ENCODE data around the gene KRTAP6-2. TPM values are rescaled to one million over a fixed set of nuclear protein-coding genes. Genes with fewer than 3 reads are reported as not detected.

The KRTAP6-2 gene, protein sequence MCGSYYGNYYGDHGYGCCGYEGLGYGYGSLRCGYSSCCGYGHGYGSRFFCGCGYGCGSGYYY
- total RNA-seq, result not detected

DNA sequence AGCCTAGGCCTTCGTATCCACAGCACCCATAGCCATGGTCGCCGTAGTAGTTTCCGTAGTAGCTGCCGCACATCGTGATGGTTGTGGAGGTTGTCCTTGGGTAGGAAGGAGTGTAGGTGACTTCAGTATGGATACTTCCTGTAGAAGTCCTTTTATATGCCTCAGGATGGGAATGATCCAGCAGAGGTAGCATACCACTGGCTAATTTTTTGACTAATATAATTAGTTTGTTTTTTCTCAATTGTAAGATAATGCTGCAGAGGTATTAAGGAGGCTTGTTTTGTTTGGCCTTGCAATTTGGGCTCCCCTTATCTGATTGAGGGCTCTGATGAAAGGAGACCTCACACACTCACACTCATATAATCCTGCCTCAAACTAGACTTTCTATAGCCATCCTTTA lies at the start of gene KRTAP6-2:
TSS of gene KRTAP6-2 (minus strand) at position 101 of the 400 bp plus-strand sequence. CDS start at position 73, 28 bp downstream.
- DNase-seq (ENCODE audit: low spot score), result no peak

DNA sequence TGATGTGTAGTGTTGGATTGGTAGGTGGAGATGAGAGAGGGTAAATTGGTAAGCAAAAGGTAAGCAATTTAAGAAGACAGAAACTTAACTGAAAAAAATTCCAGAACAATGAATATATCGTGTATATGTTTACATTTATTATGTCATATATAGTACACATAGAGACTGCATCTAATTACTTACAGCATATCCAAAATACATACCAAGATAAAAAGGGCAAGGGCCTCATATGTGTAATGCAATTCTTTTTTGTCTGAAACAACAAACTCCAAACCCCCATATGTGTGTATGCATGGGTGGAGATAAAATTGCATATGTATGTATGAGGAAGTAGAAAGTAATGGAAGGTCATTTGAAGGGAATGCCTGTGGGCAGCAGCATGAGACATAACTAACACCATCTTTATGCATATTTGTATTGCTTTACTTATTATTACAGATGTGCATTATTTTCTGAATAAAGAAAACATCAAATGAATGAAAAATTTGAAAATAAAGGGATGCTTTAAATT lies 48.3 kb upstream of the KRTAP6-2 start:
- DNase-seq (ENCODE audit: low spot score), result no peak

DNA sequence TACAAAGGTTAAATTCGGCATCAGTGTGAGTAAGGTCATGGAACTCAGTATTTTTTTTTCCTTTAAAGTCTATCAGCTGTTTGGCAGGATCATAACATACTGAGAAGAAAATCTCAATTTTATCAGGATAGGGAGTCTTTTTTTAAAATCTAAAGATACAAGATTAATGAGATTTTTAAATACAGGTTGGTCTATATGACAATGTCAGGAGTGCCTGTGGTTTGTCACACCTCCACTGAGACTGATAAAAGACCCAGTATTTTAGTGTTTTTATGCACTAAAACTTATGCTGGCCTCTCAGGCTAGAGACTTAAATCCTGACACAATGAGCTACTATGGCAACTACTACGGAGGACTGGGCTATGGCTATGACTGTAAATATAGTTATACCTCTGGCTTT lies 43.9 kb upstream of the KRTAP6-2 start, which contains the start of gene KRTAP20-3:
TSS of gene KRTAP20-3 (plus strand) at position 301 of the 400 bp plus-strand sequence.
- no peak for DNase-seq (ENCODE audit: low spot score)

DNA sequence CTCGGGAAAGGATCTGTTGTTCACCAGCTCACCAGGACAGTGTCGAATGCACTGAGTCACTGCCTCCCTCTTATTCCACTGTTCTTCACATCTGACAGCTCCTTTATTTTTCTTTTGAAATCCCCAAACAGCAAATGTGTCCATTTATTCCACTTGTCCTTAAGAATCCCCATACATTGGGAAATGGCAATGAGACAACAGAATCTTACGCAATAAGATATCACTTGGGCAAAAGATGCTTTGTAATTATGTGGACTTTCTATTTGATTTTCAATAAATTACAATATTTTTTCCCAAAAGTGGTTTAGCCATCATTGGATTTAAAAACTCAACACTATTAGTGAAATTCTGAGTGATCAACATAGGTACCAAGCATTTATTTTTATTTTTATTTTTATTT lies 40.0 kb upstream of the KRTAP6-2 start:
- no peak for DNase-seq (ENCODE audit: low spot score)

DNA sequence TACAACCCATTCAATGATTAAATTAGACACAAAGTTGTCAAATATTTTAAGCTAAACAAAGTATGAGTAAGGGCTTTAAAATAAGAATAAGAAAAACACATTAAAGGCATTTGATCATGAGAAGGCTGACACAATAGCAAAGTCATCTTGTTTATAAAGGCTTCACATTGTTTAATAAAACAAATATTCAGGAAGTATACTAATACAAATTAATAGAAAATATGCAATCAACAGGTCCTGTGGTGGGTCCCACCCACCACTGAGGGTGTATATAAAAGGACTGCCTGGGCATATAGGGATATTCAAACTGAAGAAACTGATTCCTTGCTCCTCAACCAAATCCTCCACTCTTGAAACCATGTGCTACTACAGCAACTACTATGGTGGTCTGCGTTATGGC lies 36.2 kb upstream of the KRTAP6-2 start, which contains the start of gene KRTAP20-2:
TSS of gene KRTAP20-2 (plus strand) at position 301 of the 400 bp plus-strand sequence. CDS start at position 359, 58 bp downstream.
- DNase-seq (ENCODE audit: low spot score), result no peak

DNA sequence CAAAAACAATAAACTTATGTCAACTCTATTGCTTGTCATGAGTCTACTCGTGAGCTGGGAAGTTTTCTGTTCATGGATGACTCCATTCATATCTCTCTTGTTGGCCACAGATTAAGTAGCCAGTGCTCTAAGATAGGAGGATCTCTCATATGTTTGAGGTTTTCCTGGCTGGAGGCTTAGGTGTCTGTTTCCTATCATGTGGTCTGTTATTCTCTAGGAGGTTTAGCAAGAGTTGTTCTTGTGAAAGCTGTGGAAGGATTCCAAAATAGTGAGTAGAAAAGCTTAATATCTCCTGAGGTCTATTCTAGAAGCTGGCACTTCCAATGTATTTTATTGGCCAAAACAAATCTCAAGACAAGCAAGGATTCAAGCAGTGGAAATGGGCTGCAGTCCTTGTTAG lies 30.5 kb upstream of the KRTAP6-2 start:
- no peak for DNase-seq (ENCODE audit: low spot score)

DNA sequence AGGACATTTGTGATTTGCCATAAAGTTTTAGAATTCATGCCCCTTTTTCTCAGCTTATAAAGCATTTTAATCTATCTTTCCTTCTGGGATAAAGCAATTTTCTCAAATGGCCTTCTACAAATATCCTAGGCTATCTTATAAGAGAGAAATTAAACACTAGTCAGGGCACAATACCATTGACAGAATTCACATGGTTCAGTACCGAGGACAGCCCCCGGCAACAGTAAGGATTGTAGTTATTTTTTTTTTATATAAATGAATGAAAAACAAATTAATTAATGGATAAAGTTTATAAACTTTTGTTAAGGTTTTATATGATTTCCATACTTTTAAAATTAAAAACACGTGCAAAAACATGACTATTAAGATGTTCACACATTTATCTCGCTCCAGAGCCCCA lies 29.4 kb upstream of the KRTAP6-2 start:
- DNase-seq (ENCODE audit: low spot score), result no peak

DNA sequence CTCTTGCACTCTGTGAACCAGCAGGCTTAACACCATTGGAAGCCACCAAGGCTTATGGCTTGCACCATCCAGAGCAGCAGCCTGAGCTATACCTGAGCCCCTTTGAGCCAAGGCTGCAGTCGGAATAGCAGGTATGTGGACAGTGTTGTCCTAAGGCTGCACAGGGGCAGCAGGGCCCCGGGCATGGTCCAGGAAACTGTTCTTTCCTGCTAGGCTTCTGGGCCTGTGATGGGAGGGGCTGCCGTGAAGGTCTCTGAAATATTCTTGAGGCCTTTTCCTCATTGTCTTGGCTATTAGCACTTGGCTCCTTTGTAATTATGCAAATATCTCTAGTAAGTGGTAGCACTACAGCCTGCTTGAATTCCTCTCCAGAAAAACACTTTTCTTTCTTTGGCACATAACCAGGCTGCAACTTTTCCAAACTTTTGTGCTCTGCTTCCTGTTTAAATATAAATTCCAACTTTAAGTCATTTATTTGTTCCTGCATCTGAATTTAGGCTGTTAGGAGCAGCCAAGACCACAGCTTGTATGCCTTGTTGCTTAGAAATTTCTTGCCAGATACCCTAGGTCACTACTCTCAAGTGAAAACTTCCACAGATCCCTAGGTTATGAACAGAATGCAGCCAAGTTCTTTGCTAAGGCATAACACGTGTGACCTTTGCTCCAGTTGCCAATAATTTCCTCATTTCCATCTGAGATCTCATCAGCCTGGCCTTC lies 26.9 kb upstream of the KRTAP6-2 start:
- no peak for DNase-seq (ENCODE audit: low spot score)

DNA sequence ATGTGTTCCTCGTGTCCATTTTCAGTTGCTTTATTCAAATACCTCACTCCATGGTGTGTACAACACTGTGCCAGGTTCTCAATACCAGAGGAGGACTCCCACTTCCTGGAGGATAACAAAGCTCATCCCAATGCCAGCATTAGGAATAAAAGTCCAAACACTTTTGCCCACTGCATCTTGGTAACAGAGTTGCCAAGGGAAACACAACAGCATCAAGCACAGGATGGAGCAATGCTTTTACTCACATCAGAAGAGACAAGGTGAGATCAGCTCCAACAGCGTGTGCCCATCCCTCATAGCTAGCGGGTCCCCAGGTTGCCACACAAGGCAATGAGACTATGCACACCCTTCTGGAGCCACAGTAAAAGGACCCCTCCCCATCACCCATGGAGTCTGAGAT lies 24.7 kb upstream of the KRTAP6-2 start:
- no peak for DNase-seq (ENCODE audit: low spot score)

DNA sequence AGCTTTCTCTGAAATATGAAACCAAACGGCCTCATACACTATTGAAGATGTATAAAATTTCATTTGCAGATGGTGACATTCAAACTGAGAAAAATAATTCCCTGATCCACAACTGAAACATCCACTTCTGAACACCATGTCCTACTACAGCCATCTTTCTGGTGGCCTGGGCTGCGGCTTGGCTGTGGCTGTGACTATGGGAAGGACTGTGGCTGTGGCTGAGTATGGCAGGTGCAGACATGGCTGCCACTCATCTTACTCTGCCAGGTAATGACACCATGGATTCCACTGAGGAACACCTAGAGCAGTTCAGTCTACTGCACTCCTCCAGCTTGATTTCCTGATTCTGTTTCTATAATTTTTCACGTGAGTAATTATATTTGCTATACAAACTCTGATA lies 21.8 kb upstream of the KRTAP6-2 start, which contains the start of gene KRTAP20-4:
TSS of gene KRTAP20-4 (plus strand) at position 106 of the 400 bp plus-strand sequence.
- DNase-seq (ENCODE audit: low spot score), result no peak

DNA sequence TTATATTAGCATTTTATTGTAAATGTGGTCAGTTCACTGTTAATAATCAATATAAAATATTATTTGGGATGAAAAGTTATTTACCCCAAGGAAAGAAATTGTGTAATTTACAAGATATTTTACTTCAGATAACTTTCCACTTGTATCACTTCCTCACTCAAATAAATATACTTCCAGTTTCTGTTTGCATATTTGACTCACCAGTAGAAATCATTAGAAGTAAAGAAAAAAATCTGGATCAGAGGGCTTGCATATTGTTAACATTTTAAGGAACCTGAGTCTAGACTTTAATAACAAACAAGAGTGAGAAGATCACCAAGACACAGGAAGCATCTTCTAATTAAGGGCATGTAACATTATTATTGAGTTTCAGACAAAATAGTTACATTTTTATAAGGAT lies 21.4 kb upstream of the KRTAP6-2 start:
- DNase-seq (ENCODE audit: low spot score), result no peak

DNA sequence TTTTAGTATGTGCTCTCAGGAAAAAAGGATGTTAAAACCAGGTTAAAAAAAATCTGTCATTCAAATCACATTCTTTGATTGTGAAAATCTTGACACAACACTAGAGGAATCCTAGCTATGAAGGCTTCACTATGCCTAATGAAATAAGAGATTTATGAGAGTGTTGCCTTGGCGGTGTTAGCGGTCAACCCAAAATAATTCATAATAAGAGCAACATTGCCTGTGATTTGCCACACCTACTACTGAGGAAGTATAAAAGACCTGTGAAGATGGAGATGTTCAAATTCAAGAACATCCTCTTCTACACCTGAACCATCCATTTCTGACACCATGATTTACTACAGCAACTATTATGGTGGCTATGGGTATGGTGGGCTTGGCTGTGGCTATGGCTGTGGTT lies 17.4 kb upstream of the KRTAP6-2 start, which contains the start of gene KRTAP20-1:
TSS of gene KRTAP20-1 (plus strand) at position 301 of the 400 bp plus-strand sequence. CDS start at position 331, 30 bp downstream.
- DNase-seq (ENCODE audit: low spot score), result no peak

DNA sequence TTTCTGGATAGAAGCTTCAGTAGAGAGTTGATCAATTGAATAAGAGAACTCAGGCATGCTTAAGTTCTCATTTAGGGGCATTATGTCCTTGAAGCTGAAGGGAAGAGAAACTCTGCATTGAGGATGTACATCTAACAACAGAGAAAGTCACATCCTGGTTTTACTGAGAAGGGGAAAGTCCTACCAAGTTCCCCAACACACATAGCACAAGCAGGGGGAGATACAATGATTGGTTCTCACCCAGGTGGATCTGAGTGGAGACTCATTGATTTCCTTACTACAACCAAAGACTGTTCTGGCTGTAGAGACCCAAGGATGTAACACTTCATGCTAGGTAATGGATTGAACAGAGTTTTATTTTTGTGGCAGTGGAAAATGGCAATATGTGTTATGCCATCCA lies 16.5 kb upstream of the KRTAP6-2 start:
- no peak for DNase-seq (ENCODE audit: low spot score)

DNA sequence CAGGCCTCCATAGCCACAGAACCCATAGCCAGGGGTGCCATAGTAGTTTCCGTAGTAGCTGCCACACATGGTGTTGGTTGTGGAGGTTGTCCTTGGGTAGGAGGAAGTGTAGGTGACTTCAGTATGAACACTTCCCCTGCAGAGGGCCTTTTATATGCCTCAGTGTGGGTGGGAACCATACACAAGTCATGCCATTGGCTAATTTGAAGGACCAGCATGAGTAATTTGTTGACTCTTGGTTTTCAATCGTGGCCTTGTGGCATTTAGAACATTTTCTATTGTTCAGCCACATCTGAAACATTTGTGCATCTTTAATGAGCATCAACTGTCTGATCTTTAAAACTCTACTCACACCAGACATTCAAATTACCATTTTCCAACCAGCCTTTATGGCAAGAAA lies 15.1 kb upstream of the KRTAP6-2 start, which contains the start of gene KRTAP6-1:
TSS of gene KRTAP6-1 (minus strand) at position 95 of the 400 bp plus-strand sequence. CDS start at position 69, 26 bp downstream.
- no peak for DNase-seq (ENCODE audit: low spot score)

DNA sequence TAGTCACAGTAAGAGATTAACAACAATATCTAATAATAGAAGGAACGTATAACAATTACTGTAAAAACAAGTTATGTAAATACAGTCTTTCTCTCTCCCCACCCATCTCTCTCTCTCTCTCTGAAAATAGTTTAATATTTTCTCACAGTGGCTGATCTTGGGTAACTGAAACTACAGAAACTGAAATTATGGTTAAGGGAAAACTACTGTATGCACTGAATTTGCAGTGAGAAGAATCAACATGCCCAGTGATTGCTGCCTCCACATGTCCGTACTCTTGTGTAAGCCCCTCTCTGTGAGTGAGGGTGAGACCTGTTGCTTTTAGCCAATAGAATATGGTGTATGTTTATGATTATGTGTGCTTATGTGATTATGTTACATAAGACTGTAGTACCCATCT lies 13.4 kb upstream of the KRTAP6-2 start:
- no peak for DNase-seq (ENCODE audit: low spot score)

DNA sequence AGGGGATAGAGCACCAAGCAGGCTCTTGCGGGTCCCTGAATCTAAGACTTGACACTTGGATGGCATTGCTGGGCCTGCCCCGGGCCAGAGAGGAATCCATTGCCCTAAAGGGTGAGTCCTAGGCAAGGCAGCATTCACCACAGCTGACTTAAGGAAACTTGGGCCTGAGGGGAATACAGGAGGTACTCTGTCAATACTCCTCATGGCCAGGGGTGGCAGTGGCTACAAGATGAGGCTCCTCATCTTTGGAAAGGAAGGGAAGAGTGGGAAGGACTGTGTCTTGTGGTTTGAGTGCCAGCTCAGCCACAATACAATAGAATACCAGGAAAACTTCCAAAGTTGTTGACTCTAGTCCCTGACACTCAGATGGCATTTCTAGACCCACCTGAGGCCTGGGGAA lies 7.3 kb upstream of the KRTAP6-2 start:
- DNase-seq (ENCODE audit: low spot score), result no peak

DNA sequence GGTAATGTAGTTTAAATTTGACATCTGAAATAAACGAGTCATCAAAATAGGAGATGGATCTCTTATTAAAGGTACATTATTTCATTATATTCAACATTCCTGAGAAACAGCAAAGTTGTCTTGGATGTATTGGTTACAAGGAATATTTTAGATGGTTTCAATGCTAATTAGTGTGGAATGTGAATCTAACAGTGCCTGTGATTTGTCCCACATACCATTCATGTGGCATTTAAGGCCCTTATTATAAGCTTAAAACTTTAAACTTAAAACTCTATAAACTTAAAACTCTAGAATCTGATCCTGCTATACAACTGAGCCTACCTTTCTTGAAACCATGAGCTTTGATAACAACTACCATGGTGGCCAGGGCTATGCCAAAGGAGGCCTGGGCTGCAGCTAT lies 2.1 kb upstream of the KRTAP6-2 start, which contains the start of gene KRTAP22-1:
TSS of gene KRTAP22-1 (plus strand) at position 301 of the 400 bp plus-strand sequence.
- DNase-seq (ENCODE audit: low spot score), result no peak

DNA sequence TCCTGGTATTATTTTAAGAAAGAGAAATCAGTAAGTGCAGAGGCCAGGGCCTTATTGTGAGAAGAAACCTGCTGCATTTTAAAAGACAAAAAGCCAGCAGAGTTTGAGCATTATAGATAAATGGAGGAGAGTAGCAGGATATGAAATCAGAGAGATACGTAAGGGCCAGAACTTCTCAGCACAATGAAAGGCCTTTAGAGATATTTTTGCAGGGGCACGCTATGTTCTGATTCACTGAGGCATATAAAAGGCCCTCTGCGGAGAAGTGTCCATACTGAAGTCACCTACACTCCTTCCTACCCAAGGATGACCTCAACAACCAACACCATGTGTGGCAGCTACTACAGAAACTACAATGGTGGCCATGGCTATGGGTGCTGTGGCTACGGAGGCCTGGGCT lies 6.6 kb downstream of the KRTAP6-2 start, which contains the start of gene KRTAP6-3:
TSS of gene KRTAP6-3 (plus strand) at position 301 of the 400 bp plus-strand sequence. CDS start at position 307, 6 bp downstream.
- DNase-seq (ENCODE audit: low spot score), result no peak

DNA sequence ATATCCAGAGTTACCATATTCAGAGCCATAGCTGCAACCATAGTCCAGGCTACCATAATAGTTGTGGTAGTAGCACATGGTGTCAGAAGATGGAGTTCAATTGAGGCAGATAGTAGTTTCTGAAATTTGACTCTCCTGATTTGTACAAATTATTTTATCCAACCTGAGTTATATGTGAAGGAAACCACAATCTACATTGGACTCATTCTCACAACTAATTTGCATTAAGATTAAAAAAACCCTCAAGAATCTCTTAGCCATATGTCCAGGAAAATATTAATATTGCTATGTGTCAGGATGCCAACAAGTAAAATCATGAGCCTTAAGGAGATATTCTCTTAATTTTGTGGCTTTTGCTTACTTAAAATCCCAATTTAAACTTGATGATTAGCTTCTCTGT lies 8.4 kb downstream of the KRTAP6-2 start, which contains the start of gene KRTAP22-2:
TSS of gene KRTAP22-2 (minus strand) at position 101 of the 400 bp plus-strand sequence.
- no peak for DNase-seq (ENCODE audit: low spot score)

DNA sequence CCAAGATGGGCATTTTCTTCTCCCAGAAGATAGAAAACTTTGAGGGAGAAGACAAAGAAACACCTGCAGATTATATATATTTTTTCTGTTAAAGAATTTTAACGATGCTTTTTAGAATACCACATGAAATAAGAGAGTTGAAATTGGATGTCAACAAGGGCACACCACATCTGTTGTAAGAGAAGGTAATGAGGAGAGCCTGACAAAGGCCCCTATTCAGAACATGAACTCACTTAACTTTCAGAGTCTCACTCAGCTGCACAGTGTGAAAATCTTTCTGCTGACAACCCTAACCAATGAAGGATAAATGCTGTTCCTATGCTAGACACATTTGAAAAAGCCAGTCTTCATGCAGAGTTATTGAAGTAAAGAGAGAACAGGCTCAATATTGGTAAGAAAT lies 15.8 kb downstream of the KRTAP6-2 start:
- DNase-seq (ENCODE audit: low spot score), result no peak

DNA sequence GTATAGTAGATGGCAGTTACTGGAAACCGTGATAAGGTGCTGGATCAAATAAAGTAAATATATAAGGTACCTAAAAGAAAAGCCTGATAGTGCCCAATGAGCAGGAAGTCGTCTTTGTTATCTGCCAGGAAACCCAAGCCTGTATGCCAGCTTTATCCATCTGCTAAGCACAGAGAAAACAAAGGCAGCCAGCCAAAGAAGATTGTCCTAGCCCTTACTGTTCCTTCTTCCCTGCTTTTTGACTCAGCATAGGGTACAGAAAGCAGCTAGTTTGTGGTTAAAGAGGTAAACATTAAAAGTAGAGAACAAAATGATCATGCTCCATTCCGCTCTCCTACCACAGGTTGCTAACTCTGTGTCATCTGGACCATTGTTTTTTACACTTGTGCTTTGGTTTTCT lies 18.6 kb downstream of the KRTAP6-2 start:
- DNase-seq (ENCODE audit: low spot score), result no peak

DNA sequence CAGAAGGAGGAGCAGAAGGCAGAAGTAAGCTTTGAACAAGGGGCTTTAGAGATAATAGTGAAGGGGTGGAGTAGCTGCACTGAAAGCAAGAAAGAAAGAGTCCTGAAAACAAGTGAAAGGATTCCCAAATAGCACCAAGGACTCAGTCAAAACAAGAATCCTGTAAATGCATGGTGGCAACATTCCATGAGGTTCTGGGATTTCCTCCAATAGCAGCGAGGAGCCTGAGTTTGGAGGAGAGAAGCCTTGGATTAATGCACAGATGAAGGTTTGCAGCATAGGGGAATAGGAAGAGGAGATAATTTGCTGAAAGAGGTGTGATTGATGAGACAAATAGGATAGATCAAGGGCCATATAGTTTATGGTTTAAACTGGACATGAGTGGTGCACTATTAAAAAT lies 19.4 kb downstream of the KRTAP6-2 start:
- DNase-seq (ENCODE audit: low spot score), result no peak

DNA sequence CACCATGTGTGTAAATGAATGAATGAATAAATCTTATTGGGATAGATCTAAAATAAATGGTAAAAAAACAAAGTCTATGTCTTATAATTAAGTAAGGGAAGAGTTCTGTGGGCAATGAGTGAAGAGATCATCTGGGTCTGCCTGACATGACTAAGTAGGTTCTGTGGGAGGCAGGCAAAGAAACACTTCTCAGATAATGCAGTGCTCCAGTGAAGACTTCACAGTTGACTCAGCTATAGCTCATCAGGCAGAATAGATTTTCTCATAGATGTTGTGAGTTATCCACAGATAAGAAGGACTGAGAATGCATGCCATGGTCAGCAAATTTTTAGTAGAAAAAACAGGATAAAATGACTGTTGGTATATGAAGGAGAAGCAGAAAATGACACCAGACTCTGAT lies 20.9 kb downstream of the KRTAP6-2 start:
- no peak for DNase-seq (ENCODE audit: low spot score)
